Esophagus muscularis mucosa (tissue), 4 donors: Measurements from ENCODE around the gene MAPK11. TPM values are rescaled to one million over a fixed set of nuclear protein-coding genes. Genes with fewer than 3 reads are reported as not detected.
A peak's percentile ranks its signal among the peaks of the same experiment; 100 is the strongest.

Experiments used
- DNase-seq: peaks from one replicate; pipeline ENCODE4 v3.0.0-alpha.2; 2017; ENCODE audit errors: extremely low spot score
- H3K27ac ChIP-seq, 4 donors: fragments of 200-600 bp; sonication (generic); replicated peaks in 1 of 4; 1 replicate in 3 of 4; 2 replicates in 1 of 4; pipeline ENCODE4 v1.5.1; 2016 to 2019; ENCODE audit warnings: mild to moderate bottlenecking in 1 of 4
- H3K27me3 ChIP-seq, 4 donors: fragments of 200-600 bp; sonication (generic); one replicate each; pipeline versions ENCODE4 v1.5.1 to v1.6.0; 2016 to 2019
- H3K36me3 ChIP-seq, 4 donors: fragments of 200-600 bp; sonication (generic); one replicate each; pipeline ENCODE4 v1.5.1; 2016 to 2019
- H3K4me1 ChIP-seq, 4 donors: fragments of 200-600 bp; sonication (generic); one replicate each; pipeline ENCODE4 v1.5.1; 2016 to 2019
- H3K4me3 ChIP-seq, 4 donors: fragments of 200-600 bp; sonication (generic); 1 replicate in 2 of 4; 2 replicates in 2 of 4; pipeline ENCODE4 v1.5.1; 2016 to 2019; ENCODE audit warnings: mild to moderate bottlenecking in 4 of 4, moderate library complexity in 1 of 4
- H3K9me3 ChIP-seq, 4 donors: fragments of 200-600 bp; sonication (generic); 1 replicate in 3 of 4; 2 replicates in 1 of 4; pipeline ENCODE4 v1.5.1; 2016 to 2019
- CTCF ChIP-seq, 3 experiments: fragments of 200-600 bp in 2 of 3; fragments of 450-650 bp in 1 of 3; sonication (generic) in 2 of 3; IDR thresholded peaks; one replicate each; pipeline ENCODE4 v1.5.1; 2017 to 2019; ENCODE audit warnings: antibody characterized with exemption in 3 of 3, mild to moderate bottlenecking in 2 of 3, moderate library complexity in 1 of 3
- EP300 ChIP-seq: sonication (generic); formaldehyde crosslinking; IDR thresholded peaks from one replicate; pipeline ENCODE4 v1.6.1; 2017; ENCODE audit warnings: antibody characterized with exemption
- POLR2A ChIP-seq: fragments of 450-650 bp; IDR thresholded peaks from one replicate; pipeline ENCODE4 v1.6.1; 2017; ENCODE audit warnings: antibody characterized with exemption, moderate library complexity, mild to moderate bottlenecking, low read depth
- POLR2AphosphoS5 ChIP-seq, 2 donors: sonication (generic); formaldehyde crosslinking; IDR thresholded peaks; one replicate each; pipeline ENCODE4 v1.6.1; 2017; ENCODE audit warnings: antibody characterized with exemption in 2 of 2
- WGBS: methylation state at CpG from one replicate; pipeline ENCODE4 v1.1.5; 2018; 5-methylcytosine and 5-hydroxymethylcytosine counted together
- intact Hi-C: fragments of 100-400 bp; cut with DNase I; formaldehyde crosslinking; loops from one replicate; pipeline ENCODE4 v1.15.1; 2023
- total RNA-seq, 4 donors: library from RNA; depleted of rRNA; stranded (reverse); fragments of >200 nt; gene quantifications; one replicate each; pipeline versions ENCODE4 v1.1.0 to v1.2.1, GENCODE V29; 2016

Gene MAPK11
- total RNA-seq, 4 donors from 2014 or later: 3.7 to 12.5 (median 10.1) TPM

- Histone ChIP-seq H3K27ac (no peak overlapping the region), H3K9me3 (no peaks in the 10 kb centered on the region), H3K4me1 (peaks cover 39 to 80% (median 65%) of the 10 kb centered on the region in 4 donors), H3K36me3 (peaks cover 0 to 22% (median 10%) of the 10 kb centered on the region in 4 donors), H3K27me3 (no peaks in the 10 kb centered on the region), H3K4me3 (no peak overlapping the region)
- DNase-seq: no peak
- intact Hi-C loops: loop anchor here (10.0 kb wide), 1 partner anchor 226 kb away; the partner anchor contains the start of gene SBF1
- 86% methylated on average over 12 of the region's 29 CpGs for WGBS
- TF ChIP-seq CTCF (IDR thresholded peaks at IDR 0.05): no peak
These were observed 21.7 kb downstream of the MAPK11 start for GRCh38 chr22:50248196-50249081.

GRCh38 chr22:50247748-50248147 lies 22.4 kb downstream of the MAPK11 start:
- no peak overlapping the region for H3K4me3 ChIP-seq
- intact Hi-C loops: loop anchor here (10.0 kb wide), 1 partner anchor 227 kb away; the partner anchor contains the start of gene SBF1
- no peak for DNase-seq
- H3K27ac ChIP-seq: no peak overlapping the region
- 89% methylated on average over 3 of the region's 16 CpGs for WGBS
- no peaks in the 10 kb centered on the region for H3K9me3 ChIP-seq
- H3K4me1 ChIP-seq: peaks cover 45 to 87% (median 72%) of the 10 kb centered on the region in 4 donors
- peaks cover 0 to 22% (median 10%) of the 10 kb centered on the region in 4 donors for H3K36me3 ChIP-seq
- H3K27me3 ChIP-seq: no peaks in the 10 kb centered on the region
- TF ChIP-seq EP300 (no peak), POLR2AphosphoS5 (IDR thresholded peaks at IDR 0.05) (peak in 1 of 2 donors; percentile 8)

- H3K27me3 ChIP-seq: no peaks in the 10 kb centered on the region
- H3K4me3 ChIP-seq: no peak overlapping the region
- TF ChIP-seq POLR2AphosphoS5 (IDR thresholded peaks at IDR 0.05): no peak
- no peak for TF ChIP-seq EP300
- TF ChIP-seq CTCF (IDR thresholded peaks at IDR 0.05): no peak
- no peak for TF ChIP-seq POLR2A
- H3K4me1 ChIP-seq: peaks cover 52 to 90% (median 76%) of the 10 kb centered on the region in 4 donors
- DNase-seq: no peak
- WGBS: 77% methylated on average over 19 of the region's 20 CpGs
- H3K9me3 ChIP-seq: no peaks in the 10 kb centered on the region
- intact Hi-C loops: loop anchor here (10.0 kb wide), 1 partner anchor 228 kb away; the partner anchor contains the start of gene SBF1
- peaks cover 0 to 22% (median 10%) of the 10 kb centered on the region in 4 donors for H3K36me3 ChIP-seq
- peak overlapping the region in 1 of 4 donors; percentile 97 for H3K27ac ChIP-seq
These were observed 23.7 kb downstream of the MAPK11 start for GRCh38 chr22:50246242-50247175.

- H3K9me3 ChIP-seq: no peaks in the 10 kb centered on the region
- intact Hi-C loops: loop anchor here (10.0 kb wide), 1 partner anchor 229 kb away; the partner anchor contains the start of gene SBF1
- TF ChIP-seq CTCF (IDR thresholded peaks at IDR 0.05) (no peak), POLR2AphosphoS5 (IDR thresholded peaks at IDR 0.05) (no peak), POLR2A (no peak), EP300 (no peak)
- peak overlapping the region; percentile 79 to 93 (median 86) for H3K4me3 ChIP-seq
- H3K27me3 ChIP-seq: no peaks in the 10 kb centered on the region
- H3K36me3 ChIP-seq: peaks cover 0 to 26% (median 10%) of the 10 kb centered on the region in 4 donors
- H3K27ac ChIP-seq: peak overlapping the region; percentile 89 to 97 (median 96)
- DNase-seq: no peak
- 2% methylated on average over 17 of the region's 53 CpGs for WGBS
- H3K4me1 ChIP-seq: peaks cover 57 to 90% (median 77%) of the 10 kb centered on the region in 4 donors
These were observed 24.7 kb downstream of the MAPK11 start for GRCh38 chr22:50245214-50246072.
